ENCODE data around the gene TADA2A.

GRCh38 chr17:37523715-37524219, 117.1 kb downstream of the TADA2A start:
- TF ChIP-seq GATA2 (IDR thresholded peaks at IDR 0.05; ENCODE audit: low read depth, low read length) (no peak), GATA3 (IDR thresholded peaks at IDR 0.05; ENCODE audit: low read depth, low read length) (no peak)
